ENCODE data around the gene STARD10.

DNA sequence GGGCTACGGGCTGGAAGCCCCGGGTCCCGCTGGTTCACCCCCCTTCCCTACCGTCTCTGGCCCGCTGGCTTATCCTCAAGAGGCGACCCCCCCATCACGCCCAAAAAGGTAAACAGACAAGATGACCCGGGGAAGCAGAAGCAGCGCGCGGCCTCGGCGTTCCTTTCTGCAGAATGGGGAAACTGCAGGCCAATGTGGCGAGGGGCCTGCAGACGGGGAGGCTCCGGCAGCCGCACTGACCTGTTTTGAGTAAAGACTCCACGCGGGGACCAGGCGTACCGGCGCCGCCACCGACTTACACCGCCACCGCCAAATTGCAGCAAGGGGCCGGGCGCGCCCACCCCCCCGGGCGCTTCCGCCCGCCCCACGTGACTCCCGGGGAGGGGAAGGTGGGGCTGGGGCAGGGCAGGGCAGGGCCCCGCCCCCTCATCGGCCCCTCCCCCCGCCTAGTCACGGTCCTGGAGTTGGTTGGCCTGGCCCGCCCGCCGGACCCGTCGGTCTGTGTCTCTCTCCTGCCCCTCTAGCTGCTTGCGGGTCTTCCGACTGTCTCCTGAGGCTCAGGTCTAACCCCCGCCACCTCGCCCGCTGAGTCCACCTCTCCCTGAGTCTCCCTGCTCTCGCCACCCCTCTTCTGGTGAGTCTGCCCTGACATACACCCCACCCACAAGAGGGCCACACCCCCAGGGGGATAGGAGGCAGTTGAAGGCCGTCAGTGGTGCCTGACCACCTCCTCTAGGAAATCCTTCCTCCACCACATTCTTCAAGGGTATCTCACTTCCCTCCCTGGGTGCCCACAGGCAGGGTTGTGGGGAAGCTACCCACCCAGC, 41.5 kb downstream of the STARD10 start, which contains the start of gene ARAP1:
- TF ChIP-seq POLR2A (IDR thresholded peaks at IDR 0.05): no peak
- TF ChIP-seq, protein P1, sequence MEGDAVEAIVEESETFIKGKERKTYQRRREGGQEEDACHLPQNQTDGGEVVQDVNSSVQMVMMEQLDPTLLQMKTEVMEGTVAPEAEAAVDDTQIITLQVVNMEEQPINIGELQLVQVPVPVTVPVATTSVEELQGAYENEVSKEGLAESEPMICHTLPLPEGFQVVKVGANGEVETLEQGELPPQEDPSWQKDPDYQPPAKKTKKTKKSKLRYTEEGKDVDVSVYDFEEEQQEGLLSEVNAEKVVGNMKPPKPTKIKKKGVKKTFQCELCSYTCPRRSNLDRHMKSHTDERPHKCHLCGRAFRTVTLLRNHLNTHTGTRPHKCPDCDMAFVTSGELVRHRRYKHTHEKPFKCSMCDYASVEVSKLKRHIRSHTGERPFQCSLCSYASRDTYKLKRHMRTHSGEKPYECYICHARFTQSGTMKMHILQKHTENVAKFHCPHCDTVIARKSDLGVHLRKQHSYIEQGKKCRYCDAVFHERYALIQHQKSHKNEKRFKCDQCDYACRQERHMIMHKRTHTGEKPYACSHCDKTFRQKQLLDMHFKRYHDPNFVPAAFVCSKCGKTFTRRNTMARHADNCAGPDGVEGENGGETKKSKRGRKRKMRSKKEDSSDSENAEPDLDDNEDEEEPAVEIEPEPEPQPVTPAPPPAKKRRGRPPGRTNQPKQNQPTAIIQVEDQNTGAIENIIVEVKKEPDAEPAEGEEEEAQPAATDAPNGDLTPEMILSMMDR (IDR thresholded peaks at IDR 0.05): no peak
